ENCODE results near the gene MGAM2.

The MGAM2 gene

GRCh38 chr7:142123184-142123583 is 11.7 kb downstream of the MGAM2 start:
- no peak for DNase-seq

DNA sequence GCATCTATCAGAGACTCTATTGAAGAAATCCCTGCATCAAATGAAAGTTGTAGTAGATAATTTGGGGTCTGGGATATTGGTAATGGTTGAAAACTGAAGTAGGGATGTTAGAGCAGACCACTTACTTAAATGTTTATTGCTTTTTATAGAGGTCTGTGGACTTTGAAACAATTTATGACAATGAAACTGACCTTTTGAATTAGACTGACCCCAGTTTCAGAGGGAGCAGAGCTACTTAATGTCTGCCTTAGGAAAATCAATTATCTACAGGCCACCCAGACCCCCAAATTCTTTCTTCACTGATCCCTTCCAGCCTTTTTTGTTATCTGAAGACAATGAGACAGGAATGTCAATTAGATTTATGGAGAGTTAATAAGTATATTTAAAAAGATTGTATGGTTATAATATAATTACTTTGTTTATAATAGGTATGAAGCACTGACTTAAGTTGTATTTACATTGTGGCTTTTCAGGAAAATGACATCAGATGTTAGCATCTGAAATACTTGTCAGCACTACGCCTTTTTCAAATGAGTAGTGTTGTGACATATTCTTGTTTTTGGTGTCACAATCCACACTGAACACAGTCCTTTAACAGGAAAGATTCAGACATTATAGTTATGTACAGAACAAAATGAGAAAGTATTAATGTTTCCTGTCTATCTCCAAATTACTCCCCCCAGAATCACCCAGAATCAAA is 13.9 kb downstream of the MGAM2 start:
- DNase-seq = no peak

GRCh38 chr7:142130267-142130666 is 18.7 kb downstream of the MGAM2 start:
- no peak for DNase-seq

DNA sequence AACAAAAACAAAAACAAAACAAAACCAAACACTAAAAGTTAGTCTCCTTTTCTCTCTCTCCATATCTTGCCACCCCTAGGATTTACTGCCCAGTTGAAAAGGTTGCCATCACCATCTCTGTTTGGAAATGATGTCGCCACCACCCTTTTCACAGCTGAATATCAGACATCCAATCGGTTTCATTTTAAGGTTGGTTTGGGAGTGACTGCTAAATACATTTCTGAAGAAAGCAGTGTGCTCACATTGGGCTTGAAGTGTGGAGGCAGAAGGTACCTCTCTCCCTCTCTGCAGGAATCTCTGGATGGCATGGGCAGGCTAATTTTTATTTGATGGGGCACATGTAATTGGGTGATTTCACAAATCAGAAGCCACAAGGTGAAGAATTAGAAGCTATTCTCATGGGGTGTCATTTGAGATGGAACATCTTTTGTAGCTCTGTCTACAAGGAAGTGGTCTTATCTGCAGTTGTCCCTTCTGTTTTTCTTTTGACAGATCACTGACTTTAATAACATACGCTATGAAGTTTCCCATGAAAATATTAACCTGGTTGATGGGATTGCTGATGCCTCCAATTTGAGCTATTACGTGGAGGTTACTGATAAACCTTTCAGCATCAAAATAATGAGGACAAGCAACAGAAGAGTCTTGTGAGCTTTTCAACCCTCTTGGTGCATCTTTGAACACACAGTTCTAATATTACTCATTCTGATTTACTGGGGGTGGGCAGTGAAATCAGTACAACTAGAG is 20.1 kb downstream of the MGAM2 start:
- no peak for DNase-seq

GRCh38 chr7:142133731-142134148 is 22.2 kb downstream of the MGAM2 start:
- DNase-seq = no peak

DNA sequence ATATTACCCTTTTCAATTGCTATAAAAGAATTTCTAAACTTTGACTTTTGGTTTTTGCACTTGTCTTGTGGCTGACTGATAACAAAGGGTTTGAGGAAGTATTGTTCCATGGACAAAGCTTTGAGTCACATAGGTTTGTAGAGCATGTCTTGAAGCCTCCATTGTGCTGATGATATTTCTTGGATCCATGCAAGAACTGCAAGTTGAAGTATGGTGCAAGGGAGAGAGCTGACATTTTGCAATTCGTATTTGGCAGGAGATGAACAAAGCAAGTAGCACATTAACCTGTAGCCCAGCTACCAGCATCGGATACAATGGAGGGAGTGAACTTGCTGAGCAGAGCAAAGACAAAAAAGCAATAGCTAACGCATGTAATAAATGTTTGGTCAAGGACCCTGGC is 23.4 kb downstream of the MGAM2 start:
- no peak for DNase-seq

- DNase-seq = no peak
These were observed 27.5 kb downstream of the MGAM2 start for GRCh38 chr7:142138996-142139395.

DNA sequence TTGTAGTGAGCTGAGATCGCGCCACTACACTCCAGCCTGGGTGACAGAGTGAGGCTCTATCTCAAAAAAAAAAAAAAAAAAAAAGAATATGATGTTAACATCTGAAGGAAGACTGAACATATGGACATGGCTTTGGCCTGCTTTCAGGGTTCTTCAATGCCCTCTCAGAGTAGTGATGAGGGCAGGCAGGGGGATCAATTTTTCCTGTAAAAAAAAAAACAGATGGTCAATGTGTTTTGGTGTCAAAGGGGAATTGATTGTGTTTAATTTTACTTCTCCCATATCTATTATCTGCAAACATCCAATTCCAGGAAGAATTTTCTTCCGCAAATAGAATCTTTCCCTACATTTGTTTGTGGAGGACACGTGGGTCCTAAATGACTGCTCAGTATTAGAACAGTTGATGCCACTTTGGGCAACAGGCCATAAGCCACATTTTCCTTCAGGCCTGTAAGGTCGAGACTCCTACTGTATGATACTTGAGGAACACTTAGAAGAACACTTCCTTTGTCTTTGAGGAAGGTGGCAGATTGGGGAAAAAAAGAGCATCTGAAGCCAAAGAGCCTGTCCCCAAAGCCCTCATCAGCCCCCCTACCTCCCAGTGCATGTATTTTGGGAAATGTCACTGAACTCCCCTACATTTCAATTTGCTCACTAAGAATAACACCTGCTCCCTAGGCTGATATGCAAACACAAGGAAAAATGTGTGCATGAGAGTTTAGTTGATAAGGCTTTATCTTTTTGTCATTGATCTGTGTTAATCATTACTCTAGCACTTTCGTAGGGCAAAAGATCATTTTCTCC is 28.3 kb downstream of the MGAM2 start:
- DNase-seq = no peak

GRCh38 chr7:142140401-142140959 is 29.0 kb downstream of the MGAM2 start:
- no peak for DNase-seq

DNA sequence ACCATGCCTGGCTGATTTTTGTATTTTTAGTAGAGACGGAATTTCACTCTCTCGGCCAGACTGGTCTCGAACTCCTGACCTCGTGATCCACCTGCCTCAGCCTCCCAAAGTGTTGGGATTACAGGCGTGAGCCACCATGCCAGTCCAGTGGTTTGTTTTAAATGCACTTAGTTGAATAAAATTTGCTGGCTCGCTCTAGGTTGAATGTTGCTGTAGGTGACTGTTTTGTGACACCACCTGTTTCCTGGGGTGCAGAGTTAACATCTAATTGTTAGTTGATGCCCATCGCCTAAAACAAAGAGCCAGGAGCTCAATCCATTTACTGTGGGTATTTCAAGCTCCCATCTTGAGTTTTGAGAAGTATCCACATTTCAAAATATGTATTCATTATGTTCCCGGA is 31.2 kb downstream of the MGAM2 start:
- DNase-seq = no peak

GRCh38 chr7:142146124-142146523 is 34.6 kb downstream of the MGAM2 start:
- no peak for DNase-seq

GRCh38 chr7:142150356-142150755 is 38.8 kb downstream of the MGAM2 start:
- no peak for DNase-seq

DNA sequence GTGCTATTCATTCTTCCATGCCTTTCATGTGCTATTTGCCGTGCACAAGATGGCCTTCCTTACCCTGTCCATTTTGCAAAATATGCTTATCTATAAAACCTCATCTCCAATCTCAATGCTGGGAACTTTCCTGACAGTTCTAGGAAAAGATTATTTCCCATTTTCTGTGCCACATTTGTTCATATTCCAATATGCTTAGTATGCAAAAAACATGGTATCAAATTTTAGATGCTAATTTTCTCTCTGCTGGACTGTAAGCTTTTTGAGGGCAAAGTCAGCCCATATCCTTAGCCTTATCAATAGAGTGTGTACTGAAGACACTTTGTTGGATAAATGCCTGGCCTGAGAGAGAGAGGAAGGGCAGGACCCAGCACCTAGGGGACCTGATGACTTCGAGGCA is 39.4 kb downstream of the MGAM2 start:
- no peak for DNase-seq

DNA sequence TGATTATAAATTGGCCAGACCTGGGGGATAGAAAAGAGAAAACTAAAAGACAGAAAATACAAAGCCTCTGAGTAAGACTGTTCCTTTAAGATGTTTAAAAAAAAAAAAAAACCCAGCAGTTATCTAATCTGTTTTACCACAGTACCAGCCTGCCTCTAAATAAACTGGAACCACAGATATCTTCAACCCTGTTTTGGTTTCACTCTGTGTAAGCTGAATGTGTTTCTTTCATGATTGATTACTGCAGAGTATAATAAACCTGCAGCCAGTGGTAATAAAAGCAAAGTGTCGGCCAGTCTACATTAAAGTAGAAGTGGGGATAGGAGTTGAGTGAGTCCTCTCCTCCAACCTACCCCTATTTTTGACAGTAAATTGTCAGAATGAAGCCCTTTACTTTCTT is 40.6 kb downstream of the MGAM2 start:
- DNase-seq = no peak

- DNase-seq = no peak
These were observed 41.9 kb downstream of the MGAM2 start for GRCh38 chr7:142153400-142153799.

DNA sequence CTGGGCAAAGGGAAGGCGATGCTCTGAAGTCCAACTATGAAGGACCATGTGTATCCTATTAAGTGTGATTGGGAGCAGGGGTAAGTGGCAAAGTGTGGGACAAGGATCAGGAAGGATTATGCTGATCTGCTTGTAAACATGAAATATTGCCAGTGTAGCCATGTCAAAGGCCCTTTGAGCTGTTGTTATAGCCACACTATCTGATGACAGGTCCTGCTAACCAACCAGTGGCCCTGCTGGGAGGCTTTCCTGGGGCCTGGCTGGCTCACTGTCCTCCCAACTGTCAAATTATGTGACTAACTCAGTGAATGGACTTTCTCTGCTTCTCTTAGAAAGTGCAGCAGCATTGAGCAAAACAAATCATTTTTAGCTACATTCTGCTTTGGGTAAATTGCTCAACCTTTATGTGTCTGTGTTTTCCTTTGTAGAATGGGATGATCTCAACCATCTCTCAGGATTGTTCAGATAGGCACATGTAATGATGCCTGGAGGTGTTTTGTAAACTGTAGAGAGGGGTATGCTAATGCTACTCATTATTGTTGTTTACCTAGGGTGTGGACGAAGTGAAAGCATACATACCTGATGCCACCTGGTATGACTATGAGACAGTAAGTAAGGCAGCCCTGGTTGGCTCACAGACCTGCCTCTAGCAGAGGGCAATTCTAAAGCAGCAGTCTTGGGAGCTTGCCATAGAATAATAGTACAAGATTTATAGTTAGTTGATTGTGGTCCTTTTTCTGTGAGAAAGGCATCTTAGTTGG is 47.4 kb downstream of the MGAM2 start:
- DNase-seq = no peak

- DNase-seq = no peak
These were observed 50.4 kb downstream of the MGAM2 start for GRCh38 chr7:142161921-142162320.

DNA sequence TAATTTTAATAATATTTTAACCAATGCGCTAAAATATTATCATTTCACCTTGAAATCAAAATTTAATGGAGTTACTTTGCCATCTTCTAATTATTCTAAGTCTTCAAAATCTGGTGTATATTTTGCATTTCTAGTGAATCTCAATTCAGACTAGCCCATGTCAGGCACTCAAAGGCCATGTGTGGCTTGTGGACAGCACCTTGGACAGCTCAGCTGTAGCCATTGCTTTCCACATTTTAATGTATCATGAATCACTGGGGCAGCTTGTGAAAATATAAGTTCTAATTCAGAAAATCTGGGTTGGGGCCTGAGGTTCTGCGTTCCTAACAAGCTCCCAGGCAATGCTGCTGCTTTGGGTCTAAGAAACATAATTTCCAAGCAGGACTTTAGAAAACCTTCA is 57.2 kb downstream of the MGAM2 start:
- DNase-seq = no peak

- DNase-seq = no peak
These were observed 61.4 kb downstream of the MGAM2 start for GRCh38 chr7:142172932-142173331.

DNA sequence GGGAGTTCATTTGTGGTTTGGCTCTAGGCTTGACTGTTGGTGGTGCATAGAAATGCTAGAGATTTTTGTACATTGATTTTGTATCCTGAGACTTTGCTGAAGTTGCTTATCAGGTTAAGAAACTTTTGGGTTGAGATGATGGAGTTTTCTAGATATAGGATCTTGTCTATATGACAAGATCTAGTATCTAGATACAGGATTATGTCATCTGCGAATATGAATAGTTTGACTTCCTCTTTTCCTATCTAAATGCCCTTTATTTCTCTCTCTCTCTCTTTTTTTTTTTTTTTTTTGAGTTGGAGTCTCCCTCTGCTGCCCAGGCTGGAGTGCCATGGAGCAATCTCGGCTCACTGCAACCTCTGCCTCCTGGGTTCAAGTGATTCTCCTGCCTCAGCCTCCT is 62.9 kb downstream of the MGAM2 start:
- DNase-seq = no peak

- no peak for DNase-seq
These were observed 64.1 kb downstream of the MGAM2 start for GRCh38 chr7:142175594-142175993.

DNA sequence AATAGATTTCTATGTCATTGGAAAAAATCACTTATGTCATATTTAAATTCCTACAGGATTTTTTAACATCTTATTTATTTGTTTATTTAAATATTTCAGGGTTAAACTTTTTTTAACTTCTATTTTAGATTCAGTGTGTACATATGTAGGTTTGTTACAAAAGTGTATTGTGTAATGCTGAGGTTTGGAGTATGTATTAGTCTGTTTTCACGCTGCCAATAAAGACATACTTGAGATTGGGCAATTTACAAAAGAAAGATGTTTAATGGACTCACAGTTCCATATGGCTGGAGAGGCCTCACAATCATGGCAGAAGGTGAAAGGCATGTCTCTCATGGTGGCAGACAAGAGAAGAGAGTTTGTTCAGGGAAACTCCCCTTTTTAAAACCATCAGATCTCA is 65.4 kb downstream of the MGAM2 start:
- DNase-seq = no peak

- DNase-seq = no peak
These were observed 66.4 kb downstream of the MGAM2 start for GRCh38 chr7:142177869-142178268.

Measured in stimulated activated CD4-positive, alpha-beta T cell treated with anti-CD3 and anti-CD28 coated beads, Interleukin-15, amount 100 ng/mL, for 24 hours (primary cell).